ENCODE measurements around the gene TRAM1L1. TPM values are rescaled to one million over a fixed set of nuclear protein-coding genes. Genes with fewer than 3 reads are reported as not detected.

TRAM1L1 gene
- total RNA-seq, 4 donors from 2014 or later, result 0.24 to 2.0 (median 0.97) TPM

- ATAC-seq (ENCODE audit: low FRiP score) (no peak), DNase-seq (ENCODE audit: low spot score) (no peak)
- TF ChIP-seq, protein P1, sequence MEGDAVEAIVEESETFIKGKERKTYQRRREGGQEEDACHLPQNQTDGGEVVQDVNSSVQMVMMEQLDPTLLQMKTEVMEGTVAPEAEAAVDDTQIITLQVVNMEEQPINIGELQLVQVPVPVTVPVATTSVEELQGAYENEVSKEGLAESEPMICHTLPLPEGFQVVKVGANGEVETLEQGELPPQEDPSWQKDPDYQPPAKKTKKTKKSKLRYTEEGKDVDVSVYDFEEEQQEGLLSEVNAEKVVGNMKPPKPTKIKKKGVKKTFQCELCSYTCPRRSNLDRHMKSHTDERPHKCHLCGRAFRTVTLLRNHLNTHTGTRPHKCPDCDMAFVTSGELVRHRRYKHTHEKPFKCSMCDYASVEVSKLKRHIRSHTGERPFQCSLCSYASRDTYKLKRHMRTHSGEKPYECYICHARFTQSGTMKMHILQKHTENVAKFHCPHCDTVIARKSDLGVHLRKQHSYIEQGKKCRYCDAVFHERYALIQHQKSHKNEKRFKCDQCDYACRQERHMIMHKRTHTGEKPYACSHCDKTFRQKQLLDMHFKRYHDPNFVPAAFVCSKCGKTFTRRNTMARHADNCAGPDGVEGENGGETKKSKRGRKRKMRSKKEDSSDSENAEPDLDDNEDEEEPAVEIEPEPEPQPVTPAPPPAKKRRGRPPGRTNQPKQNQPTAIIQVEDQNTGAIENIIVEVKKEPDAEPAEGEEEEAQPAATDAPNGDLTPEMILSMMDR (IDR thresholded peaks at IDR 0.05), result no peak
Measured at GRCh38 chr4:117063961-117064696, 21.2 kb downstream of the TRAM1L1 start.

- ATAC-seq (ENCODE audit: low FRiP score) (no peak), DNase-seq (ENCODE audit: low spot score) (no peak)
- TF ChIP-seq, protein P1 (IDR thresholded peaks at IDR 0.05), result no peak
Measured at GRCh38 chr4:117042962-117043361, 42.4 kb downstream of the TRAM1L1 start.

Measured in omental fat pad (tissue), 4 donors.